K562 (cell line): ENCODE measurements around the gene PTGR2. TPM values are rescaled to one million over a fixed set of nuclear protein-coding genes. Genes with fewer than 3 reads are reported as not detected.

Experiments
- AFF1 ChIP-seq, 2 experiments: fragments of 450-650 bp; IDR thresholded peaks; 2 replicates each; pipeline ENCODE4 v1.6.1; 2018; ENCODE audit warnings: mild to moderate bottlenecking in 2 of 2, low read depth in 1 of 2; ENCODE audit not compliant: partially characterized antibody in 2 of 2
- BRD4 ChIP-seq: fragments of 200-600 bp; sonication (generic); IDR thresholded peaks from 2 replicates; pipeline ENCODE4 v1.6.1; 2017; ENCODE audit warnings: inconsistent platforms
- CGGBP1 ChIP-seq: fragments of 250-450 bp; sonication (Bioruptor Pico); IDR thresholded peaks from 2 replicates; pipeline ENCODE4 v1.9.0; 2021; ENCODE audit warnings: mild to moderate bottlenecking
- CREB3L1 ChIP-seq: fragments of 450-650 bp; IDR thresholded peaks from 2 replicates; pipeline ENCODE4 v1.6.1; 2014; ENCODE audit warnings: low read depth, mild to moderate bottlenecking, moderate library complexity, borderline replicate concordance
- EGR1 ChIP-seq: fragments of 450-650 bp; conservative IDR thresholded peaks from 2 replicates; pipeline ENCODE4 v1.6.1; 2017; ENCODE audit warnings: mild to moderate bottlenecking
- FUS ChIP-seq: fragments of 200-400 bp; formaldehyde crosslinking; optimal IDR thresholded peaks from 2 replicates; pipeline ENCODE3; 2017; ENCODE audit warnings: low read depth, low read length
- GABPA ChIP-seq: fragments of 200-800 bp; sonication (Bioruptor generic); conservative IDR thresholded peaks from 2 replicates; pipeline ENCODE4 v1.6.1; 2016; ENCODE audit warnings: low read depth, missing genetic modification characterization, missing compliant biosample characterization
- KDM2B ChIP-seq: fragments of 250-450 bp; sonication (Bioruptor Pico); IDR thresholded peaks from 2 replicates; pipeline ENCODE4 v1.8.0; 2021; ENCODE audit warnings: mild to moderate bottlenecking, moderate library complexity
- MAFK ChIP-seq: IDR thresholded peaks from 2 replicates; pipeline ENCODE4 v1.6.1; 2011; ENCODE audit warnings: low read length, improper control_type of control experiment
- NR2C1 ChIP-seq, 2 experiments: fragments of 450-650 bp; IDR thresholded peaks; 2 replicates each; pipeline ENCODE4 v1.6.1; 2017; ENCODE audit warnings: mild to moderate bottlenecking in 2 of 2, antibody characterized with exemption in 1 of 2, inconsistent platforms in 1 of 2, missing compliant biosample characterization in 1 of 2, missing genetic modification characterization in 1 of 2
- NR2F6 ChIP-seq: fragments of 450-650 bp; formaldehyde crosslinking; IDR thresholded peaks from 2 replicates; pipeline ENCODE4 v1.4.0; 2020; ENCODE audit warnings: mild to moderate bottlenecking
- SMAD4 ChIP-seq: fragments of 250-450 bp; sonication (Bioruptor Pico); conservative IDR thresholded peaks from 2 replicates; pipeline ENCODE4 v1.8.0; 2021; ENCODE audit warnings: inconsistent platforms, mild to moderate bottlenecking, moderate library complexity
- SMARCA4 ChIP-seq: fragments of 450-650 bp; IDR thresholded peaks from 2 replicates; pipeline ENCODE4 v1.6.1; 2016
- SMARCA5 ChIP-seq: fragments of 450-650 bp; IDR thresholded peaks from 2 replicates; pipeline ENCODE4 v1.6.1; 2016
- SP1 ChIP-seq: sonication (generic); formaldehyde crosslinking; IDR thresholded peaks from 2 replicates; pipeline ENCODE4 v1.8.1; 2022; ENCODE audit warnings: mild to moderate bottlenecking, missing genetic modification reagents
- XRCC5 ChIP-seq: fragments of 200-400 bp; formaldehyde crosslinking; IDR thresholded peaks from 2 replicates; pipeline ENCODE4 v1.6.1; 2017; ENCODE audit warnings: low read depth, mild to moderate bottlenecking, low read length
- ZNF133 ChIP-seq: fragments of 250-450 bp; sonication (Bioruptor Pico); IDR thresholded peaks from 2 replicates; pipeline ENCODE4 v1.4.0; 2020; ENCODE audit warnings: mild to moderate bottlenecking
- ZNF212 ChIP-seq: fragments of 450-650 bp; formaldehyde crosslinking; IDR thresholded peaks from 2 replicates; pipeline ENCODE4 v1.4.0; 2020; ENCODE audit warnings: mild to moderate bottlenecking
- ZNF239 ChIP-seq: fragments of 250-450 bp; sonication (Bioruptor Pico); IDR thresholded peaks from 2 replicates; pipeline ENCODE4 v1.4.0; 2020; ENCODE audit warnings: mild to moderate bottlenecking
- ZNF3 ChIP-seq: fragments of 250-450 bp; sonication (Bioruptor Pico); IDR thresholded peaks from 2 replicates; pipeline ENCODE4 v1.5.0; 2021; ENCODE audit warnings: mild to moderate bottlenecking, moderate library complexity
- polyA plus RNA-seq, 8 experiments: library from polyadenylated mRNA; depleted of rRNA in 4 of 8; stranded (reverse) in 5 of 8; unstranded in 3 of 8; fragments of >200 nt; fragmentation: Nextera tagmentation in 2 of 8; fragmentation: Illumina TruSeq in 1 of 8; extraction: Ambion mirVana in 2 of 8; extraction: Trizol in 1 of 8; gene quantifications; 2 replicates each; pipeline versions ENCODE4 v1.2.1 to v1.2.3, GENCODE V29; 2011 to 2014; ENCODE audit warnings: inconsistent platforms in 1 of 8, missing spikeins in 1 of 8
- total RNA-seq, 7 experiments: library from RNA; depleted of rRNA in 6 of 7; stranded (reverse); fragments of >200 nt in 6 of 7; fragmentation: Illumina TruSeq in 2 of 7; extraction: Trizol in 2 of 7; gene quantifications; 2 replicates each; pipeline versions ENCODE4 v1.2.1 to v1.2.3, GENCODE V29; 2011 to 2021; ENCODE audit warnings: low replicate concordance in 1 of 7
- TF ChIP-seq, protein P1 (sequence below): fragments of 250-450 bp; sonication (Bioruptor Pico); IDR thresholded peaks from 2 replicates; pipeline ENCODE4 v1.8.0; 2021; ENCODE audit warnings: borderline replicate concordance, mild to moderate bottlenecking, moderate library complexity; ENCODE audit not compliant: poor library complexity, severe bottlenecking
- TF ChIP-seq, protein P2 (sequence below): fragments of 450-650 bp; conservative IDR thresholded peaks from 2 replicates; pipeline ENCODE4 v1.6.1; 2016; ENCODE audit warnings: missing genetic modification characterization, low read depth, mild to moderate bottlenecking, missing compliant biosample characterization, moderate library complexity

Gene PTGR2
- total and polyA plus RNA-seq, 9 of the 15 experiments (the other 6 are each of a cell fraction or from before 2014, with no cell fraction given): 7.4 to 23.0 (median 13.0) TPM

GRCh38 chr14:73851567-73852382 lies at the start of gene PTGR2 (continued):
- TF ChIP-seq BRD4 (no peak), ZNF133 (CRISPR knock-in tag) (no peak), ZNF3 (CRISPR knock-in tag) (no peak), GABPA (tag) (no peak), AFF1 (IDR thresholded peaks at IDR 0.05; ENCODE audit: low read depth in 1 of 2, partially characterized antibody in 2 of 2) (peak; percentile 21 to 28), EGR1 (no peak), SMARCA5 (0 out of 2 replicates have a peak, but pooled peaks have one; percentile 59), SP1 (CRISPR knock-in tag) (peak; percentile 60), NR2F6 (CRISPR knock-in tag) (no peak), SMAD4 (CRISPR knock-in tag) (no peak), XRCC5 (no peak), ZNF212 (CRISPR knock-in tag) (no peak), MAFK (no peak), SMARCA4 (0 out of 2 replicates have a peak, but pooled peaks have one; percentile 14), NR2C1 (IDR thresholded peaks at IDR 0.05) (no peak), NR2C1 (tag; IDR thresholded peaks at IDR 0.05) (no peak), FUS (no peak), KDM2B (CRISPR knock-in tag) (no peak), CREB3L1 (no peak), CGGBP1 (CRISPR knock-in tag) (no peak), ZNF239 (CRISPR knock-in tag) (no peak)
- TF ChIP-seq, protein P1, sequence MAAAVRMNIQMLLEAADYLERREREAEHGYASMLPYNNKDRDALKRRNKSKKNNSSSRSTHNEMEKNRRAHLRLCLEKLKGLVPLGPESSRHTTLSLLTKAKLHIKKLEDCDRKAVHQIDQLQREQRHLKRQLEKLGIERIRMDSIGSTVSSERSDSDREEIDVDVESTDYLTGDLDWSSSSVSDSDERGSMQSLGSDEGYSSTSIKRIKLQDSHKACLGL (CRISPR knock-in tag): no peak
- TF ChIP-seq, protein P2, sequence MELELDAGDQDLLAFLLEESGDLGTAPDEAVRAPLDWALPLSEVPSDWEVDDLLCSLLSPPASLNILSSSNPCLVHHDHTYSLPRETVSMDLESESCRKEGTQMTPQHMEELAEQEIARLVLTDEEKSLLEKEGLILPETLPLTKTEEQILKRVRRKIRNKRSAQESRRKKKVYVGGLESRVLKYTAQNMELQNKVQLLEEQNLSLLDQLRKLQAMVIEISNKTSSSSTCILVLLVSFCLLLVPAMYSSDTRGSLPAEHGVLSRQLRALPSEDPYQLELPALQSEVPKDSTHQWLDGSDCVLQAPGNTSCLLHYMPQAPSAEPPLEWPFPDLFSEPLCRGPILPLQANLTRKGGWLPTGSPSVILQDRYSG: no peak
